ENCODE data around the gene HSPA1A. TPM values are rescaled to one million over a fixed set of nuclear protein-coding genes. Genes with fewer than 3 reads are reported as not detected.
"Not testable (repeated sequence)": the region's sequence is repeated elsewhere in the genome, so short reads cannot be mapped to it uniquely, and the experiment has no call there.

Gene HSPA1A
- total RNA-seq, 6 donors from 2014 or later: 80.7 to 236 (median 144) TPM

DNA sequence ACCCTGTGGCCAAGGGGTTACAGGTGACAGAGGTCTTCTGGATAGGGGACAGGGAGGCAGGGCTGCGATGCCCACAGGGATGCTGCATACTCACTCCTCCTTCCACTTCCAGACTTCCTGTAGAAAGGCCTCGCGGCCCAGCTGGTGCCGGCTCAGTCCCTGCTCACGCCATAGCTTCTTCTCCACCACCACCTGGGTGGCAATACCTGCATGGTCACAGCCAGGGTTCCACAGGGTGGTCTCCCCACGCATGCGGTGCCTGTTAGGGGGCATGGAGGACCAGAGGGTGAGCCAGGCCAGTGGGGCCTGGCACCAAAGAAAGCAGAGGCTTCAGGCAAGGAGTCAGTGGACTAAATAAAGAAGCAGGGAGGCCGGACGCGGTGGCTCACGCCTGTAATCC is 29.9 kb upstream of the HSPA1A start:
- no peak for DNase-seq
- TF ChIP-seq POLR2AphosphoS5 (IDR thresholded peaks at IDR 0.05) (no peak), EP300 (IDR thresholded peaks at IDR 0.05) (no peak), POLR2A (IDR thresholded peaks at IDR 0.05) (no peak)
- TF ChIP-seq, protein P1, sequence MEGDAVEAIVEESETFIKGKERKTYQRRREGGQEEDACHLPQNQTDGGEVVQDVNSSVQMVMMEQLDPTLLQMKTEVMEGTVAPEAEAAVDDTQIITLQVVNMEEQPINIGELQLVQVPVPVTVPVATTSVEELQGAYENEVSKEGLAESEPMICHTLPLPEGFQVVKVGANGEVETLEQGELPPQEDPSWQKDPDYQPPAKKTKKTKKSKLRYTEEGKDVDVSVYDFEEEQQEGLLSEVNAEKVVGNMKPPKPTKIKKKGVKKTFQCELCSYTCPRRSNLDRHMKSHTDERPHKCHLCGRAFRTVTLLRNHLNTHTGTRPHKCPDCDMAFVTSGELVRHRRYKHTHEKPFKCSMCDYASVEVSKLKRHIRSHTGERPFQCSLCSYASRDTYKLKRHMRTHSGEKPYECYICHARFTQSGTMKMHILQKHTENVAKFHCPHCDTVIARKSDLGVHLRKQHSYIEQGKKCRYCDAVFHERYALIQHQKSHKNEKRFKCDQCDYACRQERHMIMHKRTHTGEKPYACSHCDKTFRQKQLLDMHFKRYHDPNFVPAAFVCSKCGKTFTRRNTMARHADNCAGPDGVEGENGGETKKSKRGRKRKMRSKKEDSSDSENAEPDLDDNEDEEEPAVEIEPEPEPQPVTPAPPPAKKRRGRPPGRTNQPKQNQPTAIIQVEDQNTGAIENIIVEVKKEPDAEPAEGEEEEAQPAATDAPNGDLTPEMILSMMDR (IDR thresholded peaks at IDR 0.05): no peak
- 93 to 96% methylated on average over 11 of the region's 11 CpGs for WGBS, 2 donors
- Histone ChIP-seq H3K27ac (no peak overlapping the region), H3K4me3 (no peak overlapping the region), H3K9me3 (no peaks in the 10 kb centered on the region), H3K4me1 (no peaks in the 10 kb centered on the region), H3K36me3 (peaks cover 15 to 66% (median 47%) of the 10 kb centered on the region in 4 donors), H3K27me3 (no peaks in the 10 kb centered on the region)
- no peak for ATAC-seq (ENCODE audit: low FRiP score in 2 of 2)

DNA sequence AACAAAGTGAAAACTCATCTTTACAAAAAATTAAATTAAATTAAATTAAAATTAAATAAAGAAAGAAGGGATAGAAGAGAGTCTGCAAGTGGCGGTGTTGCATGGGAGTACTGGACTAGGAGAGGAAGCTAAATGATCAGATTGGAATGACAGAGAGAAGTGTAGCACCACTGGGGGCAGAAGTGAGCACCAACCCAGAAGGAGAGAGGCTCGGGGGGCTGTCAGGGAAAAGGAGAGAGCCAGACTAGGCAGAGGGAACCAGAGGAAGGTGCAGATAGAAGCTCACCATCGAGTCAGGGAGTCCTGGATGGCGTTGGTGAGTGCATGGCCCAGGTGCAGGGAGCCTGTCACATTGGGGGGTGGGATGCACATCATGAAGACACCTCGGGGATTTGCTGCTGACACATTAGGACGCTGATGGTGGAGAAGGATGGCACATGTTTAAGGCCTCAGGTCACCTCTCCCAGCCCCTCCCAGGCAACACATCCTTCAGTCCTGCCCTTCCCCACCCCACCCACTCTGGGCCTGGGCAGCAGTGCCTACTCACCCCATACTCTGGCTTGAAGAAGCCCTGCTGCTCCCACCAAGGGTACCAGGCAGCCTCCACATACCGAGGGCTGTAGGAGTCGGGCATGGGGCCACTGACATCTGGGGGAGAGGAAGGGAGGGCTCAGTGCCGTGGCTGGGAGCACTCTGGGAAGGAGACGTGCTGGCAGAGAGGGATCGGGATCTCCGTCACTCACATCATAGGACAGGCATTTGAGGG is 23.8 kb upstream of the HSPA1A start:
- H3K4me1 ChIP-seq: peaks cover 9 to 28% (median 17%) of the 10 kb centered on the region in 4 donors
- H3K9me3 ChIP-seq: no peaks in the 10 kb centered on the region
- TF ChIP-seq POLR2A (IDR thresholded peaks at IDR 0.05): no peak
- TF ChIP-seq, protein P1 (IDR thresholded peaks at IDR 0.05): peak in 5 of 6 experiments; percentile 11 to 37 (median 33)
- TF ChIP-seq EP300 (IDR thresholded peaks at IDR 0.05): no peak
- peak overlapping the region in 1 of 4 donors; percentile 21 for H3K27ac ChIP-seq
- WGBS, 2 donors: 70 to 71% methylated on average over 12 of the region's 12 CpGs
- H3K36me3 ChIP-seq: peaks cover 0 to 34% (median 12%) of the 10 kb centered on the region in 4 donors
- H3K4me3 ChIP-seq: no peak overlapping the region
- DNase-seq (no peak), ATAC-seq (ENCODE audit: low FRiP score in 2 of 2) (no peak)
- H3K27me3 ChIP-seq: no peaks in the 10 kb centered on the region

DNA sequence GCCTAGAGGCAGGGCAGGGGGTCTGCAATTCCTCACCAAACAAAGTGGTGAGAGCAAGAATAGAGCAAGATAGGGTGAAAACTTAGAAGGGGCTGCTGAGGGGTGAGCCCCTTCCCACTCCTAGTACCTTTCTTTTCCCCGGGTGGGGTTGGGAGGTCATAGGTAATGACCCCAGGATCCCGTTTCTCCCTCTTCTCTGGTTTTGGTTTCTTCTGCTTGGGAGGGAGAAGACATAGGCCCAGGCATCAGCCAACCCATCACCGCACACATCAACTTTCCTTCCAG is 23.3 kb upstream of the HSPA1A start:
- TF ChIP-seq, protein P1 (IDR thresholded peaks at IDR 0.05): no peak
- TF ChIP-seq EP300 (IDR thresholded peaks at IDR 0.05): no peak
- TF ChIP-seq POLR2AphosphoS5 (IDR thresholded peaks at IDR 0.05): no peak
- TF ChIP-seq POLR2A (IDR thresholded peaks at IDR 0.05): no peak
- Histone ChIP-seq H3K4me1 (peaks cover 9 to 28% (median 17%) of the 10 kb centered on the region in 4 donors), H3K9me3 (no peaks in the 10 kb centered on the region), H3K27ac (peak overlapping the region in 1 of 4 donors; percentile 21), H3K27me3 (no peaks in the 10 kb centered on the region), H3K4me3 (no peak overlapping the region), H3K36me3 (peaks cover 0 to 32% (median 12%) of the 10 kb centered on the region in 4 donors)
- WGBS, 2 donors: 80 to 92% methylated on average over 3 of the region's 3 CpGs
- ATAC-seq (ENCODE audit: low FRiP score in 2 of 2): no peak
- DNase-seq: no peak

GRCh38 chr6:31792761-31793171 is 22.6 kb upstream of the HSPA1A start:
- peaks cover 0 to 27% (median 12%) of the 10 kb centered on the region in 4 donors for H3K36me3 ChIP-seq

DNA sequence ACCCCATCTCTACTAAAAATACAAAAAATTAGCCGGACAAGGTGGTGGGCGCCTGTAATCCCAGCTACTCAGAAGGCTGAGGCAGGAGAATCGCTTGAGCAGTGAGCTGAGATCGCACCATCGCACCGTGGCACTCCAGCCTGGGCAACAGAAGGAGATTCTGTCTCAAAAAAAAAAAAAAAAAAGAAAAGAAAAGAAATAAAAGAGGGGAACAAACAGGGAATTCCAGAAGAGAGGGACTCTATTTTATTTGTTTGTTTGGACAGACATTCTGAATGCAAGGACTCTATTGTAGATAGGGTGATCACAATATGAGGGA is 21.5 kb upstream of the HSPA1A start:
- Histone ChIP-seq H3K36me3 (peaks cover 0 to 32% (median 12%) of the 10 kb centered on the region in 4 donors), H3K27ac (peak overlapping the region in 1 of 4 donors; percentile 95), H3K4me1 (peaks cover 9 to 28% (median 17%) of the 10 kb centered on the region in 4 donors)
- DNase-seq; H3K4me3 ChIP-seq; H3K27me3 ChIP-seq; H3K9me3 ChIP-seq; ATAC-seq (ENCODE audit: low FRiP score in 2 of 2): not testable (repeated sequence)
- 89 to 93% methylated on average over 6 of the region's 6 CpGs for WGBS, 2 donors

More at GRCh38 chr6:31792761-31793171, 22.6 kb upstream of the HSPA1A start:
- no peak for ATAC-seq (ENCODE audit: low FRiP score in 2 of 2)
- peak in 1 of 2 donors; percentile 65 for DNase-seq
- no peaks in the 10 kb centered on the region for H3K27me3 ChIP-seq
- TF ChIP-seq, protein P1 (IDR thresholded peaks at IDR 0.05): no peak
- no peak for TF ChIP-seq POLR2A (IDR thresholded peaks at IDR 0.05)
- TF ChIP-seq EP300 (IDR thresholded peaks at IDR 0.05): no peak
- no peak for TF ChIP-seq POLR2AphosphoS5 (IDR thresholded peaks at IDR 0.05)
- H3K4me1 ChIP-seq: peaks cover 9 to 28% (median 17%) of the 10 kb centered on the region in 4 donors
- peak overlapping the region in 1 of 4 donors; percentile 5 for H3K27ac ChIP-seq
- no peak overlapping the region for H3K4me3 ChIP-seq
- H3K9me3 ChIP-seq: no peaks in the 10 kb centered on the region
- 89 to 95% methylated on average over 7 to 12 of the region's 12 CpGs for WGBS, 2 donors
